HepG2 (cell line): ENCODE results near the gene CHST12. TPM values are rescaled to one million over a fixed set of nuclear protein-coding genes. Genes with fewer than 3 reads are reported as not detected.

ENCODE experiments used
- ATAC-seq: fragments of 200-7000 bp; cut with Tn5 transposase; 3 replicates; pipeline ENCODE4 v1.9.1; 2020; ENCODE audit warnings: mild to moderate bottlenecking, moderate library complexity
- BruUV-seq: library from RNA; stranded (reverse); fragments of 400-500 nt; replicated peaks from 2 replicates; lab custom pipeline; 2021; lab: Mats Ljungman, UMichigan
- CTCF ChIA-PET: fragments of 300-600 bp; formaldehyde crosslinking; extraction: SDS; loops from one replicate; lab custom pipeline; 2021; ENCODE audit warnings: low total read pairs, inconsistent platforms, low intra/inter-chr PET ratio; lab: Yijun Ruan, JAX
- POLR2A ChIA-PET: fragments of 350-600 bp; sonication (Branson Sonifier 250); formaldehyde crosslinking; loops from one replicate; lab custom pipeline; 2020; ENCODE audit warnings: antibody characterized with exemption, inconsistent platforms; lab: Yijun Ruan, JAX
- DNase-seq: peaks from one replicate; pipeline ENCODE4 v3.0.0-alpha.2; 2015; ENCODE audit warnings: low spot score
- FAIRE-seq: peaks from 3 replicates; lab custom pipeline; 2011; peaks lifted over from hg19 to GRCh38; lab: Jason Lieb, UNC
- H2AFZ ChIP-seq: one replicate; pipeline ENCODE4 v1.6.1; 2011; ENCODE audit warnings: low read length, inconsistent platforms
- H3K27ac ChIP-seq: fragments of 300-600 bp; 3 replicates; pipeline ENCODE4 v1.8.0; 2011; ENCODE audit warnings: mixed run types, mild to moderate bottlenecking, mixed read lengths, low read length, inconsistent platforms; ENCODE audit not compliant: insufficient read depth; ENCODE audit errors: extremely low read length
- H3K27me3 ChIP-seq, 2 experiments: fragments of 200-600 bp in 1 of 2; 2 replicates in 1 of 2; 3 replicates in 1 of 2; pipeline versions ENCODE4 v1.6.0 to v1.8.0; 2011; ENCODE audit warnings: low read length in 2 of 2, mild to moderate bottlenecking in 2 of 2, moderate library complexity in 2 of 2, inconsistent platforms in 1 of 2; ENCODE audit not compliant: insufficient read depth in 2 of 2, control insufficient read depth in 1 of 2
- H3K36me3 ChIP-seq, 2 experiments: fragments of 200-600 bp in 1 of 2; replicated peaks in 1 of 2; 2 replicates in 1 of 2; 3 replicates in 1 of 2; pipeline versions ENCODE4 v1.5.1 to v1.8.0; 2011; ENCODE audit warnings: low read length in 2 of 2, inconsistent platforms in 1 of 2; ENCODE audit not compliant: insufficient read depth in 2 of 2, control insufficient read depth in 1 of 2
- H3K4me1 ChIP-seq: 2 replicates; pipeline ENCODE4 v1.5.1; 2012; ENCODE audit warnings: low read length, inconsistent platforms; ENCODE audit not compliant: insufficient read depth
- H3K4me2 ChIP-seq: 2 replicates; pipeline ENCODE4 v1.6.0; 2011; ENCODE audit warnings: low read depth, low read length, inconsistent platforms
- H3K4me3 ChIP-seq, 3 experiments: fragments of 200-600 bp in 1 of 3; sonication (generic), shearing (Covaris generic) in 1 of 3; replicated peaks in 1 of 3; 2 replicates each; pipeline ENCODE4 v1.5.1; 2011 to 2016; ENCODE audit warnings: low read length in 3 of 3, inconsistent platforms in 2 of 3, low read depth in 2 of 3, mild to moderate bottlenecking in 2 of 3, control low read depth in 1 of 3, mixed read lengths in 1 of 3; ENCODE audit not compliant: insufficient read depth in 1 of 3
- H3K79me2 ChIP-seq: one replicate; pipeline ENCODE4 v1.6.1; 2011; ENCODE audit warnings: low read length, inconsistent platforms; ENCODE audit not compliant: insufficient read depth
- H3K9ac ChIP-seq: 2 replicates; pipeline ENCODE4 v1.6.0; 2011; ENCODE audit warnings: mild to moderate bottlenecking, low read depth, low read length, inconsistent platforms; ENCODE audit not compliant: insufficient read depth
- H3K9me3 ChIP-seq: 2 replicates; pipeline ENCODE4 v1.5.1; 2012; ENCODE audit warnings: mild to moderate bottlenecking, low read length
- H4K20me1 ChIP-seq: 2 replicates; pipeline ENCODE4 v1.6.0; 2011; ENCODE audit warnings: inconsistent platforms, mild to moderate bottlenecking, low read length, moderate library complexity; ENCODE audit not compliant: insufficient read depth
- FOSL2 ChIP-seq: sonication (generic); formaldehyde crosslinking; IDR thresholded peaks from 2 replicates; pipeline ENCODE4 v1.4.0; 2020; ENCODE audit warnings: missing genetic modification reagents
- WGBS: methylation state at CpG from one replicate; pipeline ENCODE4 v1.1.6; 2017; ENCODE audit warnings: low lambda C conversion rate; 5-methylcytosine and 5-hydroxymethylcytosine counted together
- in situ Hi-C: cut with HindIII; loops from 2 replicates; pipeline ENCODE4 v1.10.0; 2017; ENCODE audit warnings: low pct_unique_long_range_greater_than_20kb; ENCODE audit not compliant: extremely low pct_ligation_motif_present
- intact Hi-C: fragments of 100-400 bp; cut with micrococcal nuclease; formaldehyde crosslinking; loops from one replicate; pipeline ENCODE4 v1.10.0; 2022; ENCODE audit not compliant: unreplicated experiment
- polyA plus RNA-seq, 8 experiments: library from polyadenylated mRNA; depleted of rRNA in 3 of 8; stranded (reverse) in 7 of 8; unstranded in 1 of 8; fragments of >200 nt; fragmentation: Illumina TruSeq in 4 of 8; extraction: Trizol in 4 of 8; gene quantifications; 2 replicates each; pipeline versions ENCODE4 v1.2.1 to v1.2.3, GENCODE V29; 2011 to 2016; ENCODE audit warnings: low read depth in 4 of 8, missing spikeins in 1 of 8, mixed read lengths in 1 of 8; ENCODE audit not compliant: insufficient read depth in 1 of 8
- total RNA-seq, 5 experiments: library from RNA; depleted of rRNA; stranded (reverse); fragments of >200 nt; fragmentation: Illumina TruSeq; extraction: Trizol; gene quantifications; 2 replicates each; pipeline ENCODE4 v1.2.3, GENCODE V29; 2016; ENCODE audit warnings: low read depth in 1 of 5
- TF ChIP-seq, protein P1 (sequence below): sonication (generic); formaldehyde crosslinking; IDR thresholded peaks from 2 replicates; pipeline ENCODE4 v1.5.1; 2020; ENCODE audit warnings: mild to moderate bottlenecking, missing genetic modification reagents, borderline replicate concordance
- TF ChIP-seq, protein P2 (sequence below): IDR thresholded peaks from 2 replicates; pipeline ENCODE4 v1.6.1; 2018; ENCODE audit warnings: missing genetic modification reagents, mild to moderate bottlenecking, missing compliant biosample characterization

The CHST12 gene
- total and polyA plus RNA-seq, 2 of the 13 experiments (the other 11 are each of a cell fraction or from before 2014, with no cell fraction given) = 6.4 to 15.8 TPM

DNA sequence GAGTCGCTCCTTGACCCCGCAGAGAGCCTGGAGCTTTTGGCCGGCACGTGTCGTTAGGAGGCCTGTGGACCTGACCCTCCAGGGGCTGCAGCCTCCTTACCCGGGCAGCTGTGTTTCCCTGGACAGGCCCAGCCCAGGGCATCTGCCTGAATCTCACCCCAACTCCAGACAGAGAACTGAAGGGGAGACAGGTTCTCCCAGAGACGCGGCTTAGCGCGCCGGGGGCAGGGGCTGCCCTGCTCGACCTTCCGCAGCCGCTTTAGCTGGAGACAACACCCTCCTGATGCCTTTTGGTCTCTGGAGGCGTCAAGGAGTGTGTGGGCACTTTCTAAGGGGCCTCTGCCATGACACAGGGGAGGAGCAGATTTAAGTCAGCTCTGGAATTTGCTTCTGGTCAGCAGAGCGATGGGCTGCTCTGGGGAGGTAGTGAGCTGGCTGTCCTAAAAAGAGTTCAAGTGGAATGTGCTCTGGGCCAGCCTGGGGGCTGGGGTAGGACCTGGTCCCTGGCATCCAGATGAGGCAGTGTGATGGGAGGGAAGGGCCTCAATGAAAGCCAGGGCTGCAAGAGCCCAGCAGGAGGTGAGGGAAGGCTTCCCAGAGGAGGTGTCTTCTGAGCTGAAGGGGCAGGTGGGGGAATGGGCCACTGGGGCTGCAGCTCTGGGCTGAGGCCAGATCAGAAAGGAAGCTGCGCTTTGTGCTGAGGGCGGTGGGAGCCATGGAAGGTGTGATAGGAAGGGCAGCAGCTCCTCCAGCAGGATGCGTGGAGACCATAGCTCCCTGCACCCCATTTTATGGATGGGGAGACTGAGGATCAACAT is 67.0 kb downstream of the CHST12 start (continued):
- TF ChIP-seq, protein P1, sequence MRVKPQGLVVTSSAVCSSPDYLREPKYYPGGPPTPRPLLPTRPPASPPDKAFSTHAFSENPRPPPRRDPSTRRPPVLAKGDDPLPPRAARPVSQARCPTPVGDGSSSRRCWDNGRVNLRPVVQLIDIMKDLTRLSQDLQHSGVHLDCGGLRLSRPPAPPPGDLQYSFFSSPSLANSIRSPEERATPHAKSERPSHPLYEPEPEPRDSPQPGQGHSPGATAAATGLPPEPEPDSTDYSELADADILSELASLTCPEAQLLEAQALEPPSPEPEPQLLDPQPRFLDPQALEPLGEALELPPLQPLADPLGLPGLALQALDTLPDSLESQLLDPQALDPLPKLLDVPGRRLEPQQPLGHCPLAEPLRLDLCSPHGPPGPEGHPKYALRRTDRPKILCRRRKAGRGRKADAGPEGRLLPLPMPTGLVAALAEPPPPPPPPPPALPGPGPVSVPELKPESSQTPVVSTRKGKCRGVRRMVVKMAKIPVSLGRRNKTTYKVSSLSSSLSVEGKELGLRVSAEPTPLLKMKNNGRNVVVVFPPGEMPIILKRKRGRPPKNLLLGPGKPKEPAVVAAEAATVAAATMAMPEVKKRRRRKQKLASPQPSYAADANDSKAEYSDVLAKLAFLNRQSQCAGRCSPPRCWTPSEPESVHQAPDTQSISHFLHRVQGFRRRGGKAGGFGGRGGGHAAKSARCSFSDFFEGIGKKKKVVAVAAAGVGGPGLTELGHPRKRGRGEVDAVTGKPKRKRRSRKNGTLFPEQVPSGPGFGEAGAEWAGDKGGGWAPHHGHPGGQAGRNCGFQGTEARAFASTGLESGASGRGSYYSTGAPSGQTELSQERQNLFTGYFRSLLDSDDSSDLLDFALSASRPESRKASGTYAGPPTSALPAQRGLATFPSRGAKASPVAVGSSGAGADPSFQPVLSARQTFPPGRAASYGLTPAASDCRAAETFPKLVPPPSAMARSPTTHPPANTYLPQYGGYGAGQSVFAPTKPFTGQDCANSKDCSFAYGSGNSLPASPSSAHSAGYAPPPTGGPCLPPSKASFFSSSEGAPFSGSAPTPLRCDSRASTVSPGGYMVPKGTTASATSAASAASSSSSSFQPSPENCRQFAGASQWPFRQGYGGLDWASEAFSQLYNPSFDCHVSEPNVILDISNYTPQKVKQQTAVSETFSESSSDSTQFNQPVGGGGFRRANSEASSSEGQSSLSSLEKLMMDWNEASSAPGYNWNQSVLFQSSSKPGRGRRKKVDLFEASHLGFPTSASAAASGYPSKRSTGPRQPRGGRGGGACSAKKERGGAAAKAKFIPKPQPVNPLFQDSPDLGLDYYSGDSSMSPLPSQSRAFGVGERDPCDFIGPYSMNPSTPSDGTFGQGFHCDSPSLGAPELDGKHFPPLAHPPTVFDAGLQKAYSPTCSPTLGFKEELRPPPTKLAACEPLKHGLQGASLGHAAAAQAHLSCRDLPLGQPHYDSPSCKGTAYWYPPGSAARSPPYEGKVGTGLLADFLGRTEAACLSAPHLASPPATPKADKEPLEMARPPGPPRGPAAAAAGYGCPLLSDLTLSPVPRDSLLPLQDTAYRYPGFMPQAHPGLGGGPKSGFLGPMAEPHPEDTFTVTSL = no peak

DNA sequence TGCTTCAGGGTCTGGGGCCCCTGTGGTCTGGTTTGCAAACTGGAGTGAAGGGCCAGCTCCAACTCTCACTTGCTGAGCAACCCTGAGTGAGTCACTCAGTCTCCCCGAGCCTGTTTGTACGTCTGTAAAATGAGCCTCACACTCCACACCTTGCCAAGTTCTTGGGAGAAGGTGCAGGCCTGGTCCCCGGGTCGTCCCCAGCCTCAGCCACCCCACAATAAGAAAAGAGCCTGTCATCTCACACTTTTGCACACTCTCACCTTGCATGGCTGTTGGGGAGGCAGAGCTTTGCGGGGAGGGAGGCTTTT is 67.6 kb downstream of the CHST12 start:
- Histone ChIP-seq H3K9ac (no peak overlapping the region), H3K4me1 (peaks cover 45% of the 10 kb centered on the region)
- TF ChIP-seq FOSL2 (CRISPR knock-in tag) = 0 out of 2 replicates have a peak, but pooled peaks have one; percentile 4
- TF ChIP-seq, protein P2, sequence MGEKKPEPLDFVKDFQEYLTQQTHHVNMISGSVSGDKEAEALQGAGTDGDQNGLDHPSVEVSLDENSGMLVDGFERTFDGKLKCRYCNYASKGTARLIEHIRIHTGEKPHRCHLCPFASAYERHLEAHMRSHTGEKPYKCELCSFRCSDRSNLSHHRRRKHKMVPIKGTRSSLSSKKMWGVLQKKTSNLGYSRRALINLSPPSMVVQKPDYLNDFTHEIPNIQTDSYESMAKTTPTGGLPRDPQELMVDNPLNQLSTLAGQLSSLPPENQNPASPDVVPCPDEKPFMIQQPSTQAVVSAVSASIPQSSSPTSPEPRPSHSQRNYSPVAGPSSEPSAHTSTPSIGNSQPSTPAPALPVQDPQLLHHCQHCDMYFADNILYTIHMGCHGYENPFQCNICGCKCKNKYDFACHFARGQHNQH = no peak
- TF ChIP-seq, all 625 proteins: peak for 1
- H3K4me3 ChIP-seq = 0 out of 6 replicates have a peak overlapping the region, but pooled peaks of 1 of the 3 experiments have one; percentile 28
- ChIA-PET CTCF (no interaction called here), POLR2A (interaction anchor here (4.2 kb wide), 1 partner anchor 19 kb away, joined by 22 read pairs; no protein-coding TSS in a partner anchor)
- in situ Hi-C loops (no loop called here), intact Hi-C loops (loop anchor here (10.0 kb wide), 1 partner anchor 94 kb away; no protein-coding TSS in a partner anchor)
- no peaks in the 10 kb centered on the region for H3K79me2 ChIP-seq
- H3K27ac ChIP-seq = no peak overlapping the region
- ATAC-seq = no peak
- H3K27me3 ChIP-seq = peaks cover 8 to 31% of the 10 kb centered on the region in 2 experiments; a peak in 4 of 5 replicates
- H3K4me2 ChIP-seq = peak overlapping the region; percentile 47; the same call in 1 of the 2 replicates
- WGBS = 86% methylated on average over 1 of the region's 5 CpGs
- DNase-seq = no peak
- no TSS peak for BruUV-seq
- H3K9me3 ChIP-seq = no peaks in the 10 kb centered on the region
- no peaks in the 10 kb centered on the region for H3K36me3 ChIP-seq
- no peaks in the 10 kb centered on the region for H4K20me1 ChIP-seq
- FAIRE-seq = no peak
- H2AFZ ChIP-seq = no peak overlapping the region
